Liver (tissue), 9 donors: Measurements from ENCODE around the gene AKT2. TPM values are rescaled to one million over a fixed set of nuclear protein-coding genes. Genes with fewer than 3 reads are reported as not detected.

Experiments used
- DNase-seq: peaks from one replicate; pipeline ENCODE4 v3.0.0-alpha.2; 2017; ENCODE audit warnings: low spot score
- H3K27ac ChIP-seq, 2 donors: one replicate each; pipeline ENCODE4 v1.7.0; 2013; ENCODE audit warnings: inconsistent platforms in 2 of 2, low read length in 2 of 2, control low read depth in 1 of 2, low read depth in 1 of 2, mild to moderate bottlenecking in 1 of 2
- H3K27me3 ChIP-seq, 4 donors: one replicate each; pipeline versions ENCODE4 v1.6.1 to v1.7.0; 2013; ENCODE audit warnings: low read length in 3 of 4, inconsistent platforms in 1 of 4, mild to moderate bottlenecking in 1 of 4, moderate library complexity in 1 of 4; ENCODE audit not compliant: control insufficient read depth in 4 of 4, insufficient read depth in 4 of 4
- H3K36me3 ChIP-seq, 4 donors: one replicate each; pipeline versions ENCODE4 v1.6.1 to v1.7.0; 2013; ENCODE audit warnings: low read length in 3 of 4, mild to moderate bottlenecking in 3 of 4, low read depth in 1 of 4, moderate library complexity in 1 of 4; ENCODE audit not compliant: control insufficient read depth in 4 of 4, insufficient read depth in 3 of 4
- H3K4me1 ChIP-seq, 4 donors: one replicate each; pipeline versions ENCODE4 v1.6.1 to v1.7.0; 2013; ENCODE audit warnings: low read length in 3 of 4, mild to moderate bottlenecking in 3 of 4, moderate library complexity in 1 of 4; ENCODE audit not compliant: control insufficient read depth in 4 of 4, insufficient read depth in 4 of 4
- H3K4me3 ChIP-seq, 3 donors: one replicate each; pipeline versions ENCODE4 v1.6.1 to v1.7.0; 2013; ENCODE audit warnings: low read length in 3 of 3, control low read depth in 1 of 3, low read depth in 1 of 3, mild to moderate bottlenecking in 1 of 3
- H3K9ac ChIP-seq, 2 donors: one replicate each; pipeline ENCODE4 v1.7.0; 2013; ENCODE audit warnings: low read length in 2 of 2, mild to moderate bottlenecking in 2 of 2, moderate library complexity in 2 of 2, control low read depth in 1 of 2, low read depth in 1 of 2
- H3K9me3 ChIP-seq, 4 donors: one replicate each; pipeline versions ENCODE4 v1.6.1 to v1.7.0; 2013; ENCODE audit warnings: low read length in 3 of 4; ENCODE audit not compliant: control insufficient read depth in 4 of 4
- ATF3 ChIP-seq: IDR thresholded peaks from 2 replicates; pipeline ENCODE4 v1.6.1; 2016; ENCODE audit warnings: antibody characterized with exemption
- CTCF ChIP-seq: fragments of 150-350 bp; IDR thresholded peaks from 2 replicates; pipeline ENCODE4 v1.5.1; 2017; ENCODE audit warnings: improper control_type of control experiment, low read depth, low read length; ENCODE audit not compliant: missing input control
- EGR1 ChIP-seq, 2 donors: IDR thresholded peaks; 2 replicates each; pipeline ENCODE4 v1.6.1; 2016 to 2018; ENCODE audit warnings: antibody characterized with exemption in 2 of 2, low read depth in 2 of 2
- FOXA1 ChIP-seq: IDR thresholded peaks from 2 replicates; pipeline ENCODE4 v1.6.1; 2016; ENCODE audit warnings: antibody characterized with exemption
- FOXA2 ChIP-seq: IDR thresholded peaks from 2 replicates; pipeline ENCODE4 v1.6.1; 2016; ENCODE audit warnings: antibody characterized with exemption
- GABPA ChIP-seq, 2 donors: IDR thresholded peaks in 1 of 2; conservative IDR thresholded peaks in 1 of 2; 2 replicates each; pipeline ENCODE4 v1.6.1; 2016; ENCODE audit warnings: antibody characterized with exemption in 2 of 2, mild to moderate bottlenecking in 1 of 2, moderate library complexity in 1 of 2
- HNF4A ChIP-seq, 2 donors: conservative IDR thresholded peaks; 2 replicates each; pipeline ENCODE4 v1.6.1; 2016; ENCODE audit warnings: antibody characterized with exemption in 2 of 2, mild to moderate bottlenecking in 2 of 2
- HNF4G ChIP-seq: IDR thresholded peaks from 2 replicates; pipeline ENCODE4 v1.6.1; 2016; ENCODE audit warnings: antibody characterized with exemption
- RXRA ChIP-seq, 2 donors: IDR thresholded peaks; 2 replicates each; pipeline ENCODE4 v1.6.1; 2017 to 2018; ENCODE audit warnings: antibody characterized with exemption in 2 of 2, mild to moderate bottlenecking in 1 of 2
- TAF1 ChIP-seq: conservative IDR thresholded peaks from 2 replicates; pipeline ENCODE4 v1.6.1; 2016; ENCODE audit warnings: antibody characterized with exemption, mild to moderate bottlenecking
- YY1 ChIP-seq: IDR thresholded peaks from 2 replicates; pipeline ENCODE4 v1.6.1; 2016; ENCODE audit warnings: antibody characterized with exemption, mild to moderate bottlenecking
- ZBTB33 ChIP-seq: IDR thresholded peaks from 2 replicates; pipeline ENCODE4 v1.6.1; 2016; ENCODE audit warnings: antibody characterized with exemption
- WGBS: extraction: QIAGEN DNeasy Blood & Tissue Kit; methylation state at CpG from one replicate; pipeline ENCODE4 v1.1.7; 2013; 5-methylcytosine and 5-hydroxymethylcytosine counted together
- polyA plus RNA-seq, 2 donors: library from polyadenylated mRNA; stranded (reverse) in 1 of 2; unstranded in 1 of 2; fragments of 200-250 nt in 1 of 2; fragments of >200 nt in 1 of 2; fragmentation: Nextera tagmentation in 1 of 2; extraction: Ambion mirVana in 1 of 2; gene quantifications; one replicate each; pipeline versions ENCODE4 v1.2.1 to v1.2.3, GENCODE V29; 2013 to 2015
- total RNA-seq, 2 donors: library from RNA; depleted of rRNA; stranded (reverse); fragments of >200 nt; gene quantifications; one replicate each; pipeline ENCODE4 v1.2.3, GENCODE V29; 2014
- TF ChIP-seq, protein P1 (sequence below): IDR thresholded peaks from 2 replicates; pipeline ENCODE4 v1.6.1; 2016; ENCODE audit warnings: antibody characterized with exemption
- TF ChIP-seq, protein P2 (sequence below): IDR thresholded peaks from 2 replicates; pipeline ENCODE4 v1.6.1; 2016; ENCODE audit warnings: antibody characterized with exemption, mild to moderate bottlenecking
- donor health status: healthy.
- donor health status: healthy.
- donor health status: healthy.
- donor health status: healthy.
- donor health status: healthy.

Gene AKT2
- total and polyA plus RNA-seq, 4 donors: 23.2 to 110 (median 60.4) TPM

GRCh38 chr19:40256512-40256911 lies 28.6 kb downstream of the AKT2 start:
- Histone ChIP-seq H3K4me1 (peaks cover 8 to 56% (median 39%) of the 10 kb centered on the region in 4 donors), H3K27ac (peak overlapping the region; percentile 55 to 73), H3K27me3 (no peaks in the 10 kb centered on the region), H3K4me3 (no peak overlapping the region), H3K36me3 (peaks cover 0 to 28% (median 17%) of the 10 kb centered on the region in 4 donors), H3K9me3 (no peaks in the 10 kb centered on the region), H3K9ac (peak overlapping the region in 1 of 2 donors; percentile 6)
- TF ChIP-seq, protein P1, sequence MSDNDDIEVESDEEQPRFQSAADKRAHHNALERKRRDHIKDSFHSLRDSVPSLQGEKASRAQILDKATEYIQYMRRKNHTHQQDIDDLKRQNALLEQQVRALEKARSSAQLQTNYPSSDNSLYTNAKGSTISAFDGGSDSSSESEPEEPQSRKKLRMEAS: no peak
- TF ChIP-seq HNF4A (conservative IDR thresholded peaks at IDR 0.05) (no peak), CTCF (no peak), YY1 (no peak), EGR1 (IDR thresholded peaks at IDR 0.05; ENCODE audit: low read depth in 2 of 2) (no peak), HNF4G (no peak)
- 92% methylated on average over 8 of the region's 8 CpGs for WGBS
- DNase-seq: no peak

GRCh38 chr19:40255619-40256166 lies 29.5 kb downstream of the AKT2 start:
- H3K27ac ChIP-seq: peak overlapping the region; percentile 4 to 55
- H3K9ac ChIP-seq: no peak overlapping the region
- DNase-seq: no peak
- 88% methylated on average over 3 of the region's 3 CpGs for WGBS
- no peaks in the 10 kb centered on the region for H3K9me3 ChIP-seq
- H3K4me1 ChIP-seq: peaks cover 8 to 58% (median 39%) of the 10 kb centered on the region in 4 donors
- no peaks in the 10 kb centered on the region for H3K27me3 ChIP-seq
- peaks cover 0 to 28% (median 18%) of the 10 kb centered on the region in 4 donors for H3K36me3 ChIP-seq
- no peak overlapping the region for H3K4me3 ChIP-seq
- TF ChIP-seq HNF4A (conservative IDR thresholded peaks at IDR 0.05) (peak; percentile 42 to 50), ATF3 (no peak)

DNA sequence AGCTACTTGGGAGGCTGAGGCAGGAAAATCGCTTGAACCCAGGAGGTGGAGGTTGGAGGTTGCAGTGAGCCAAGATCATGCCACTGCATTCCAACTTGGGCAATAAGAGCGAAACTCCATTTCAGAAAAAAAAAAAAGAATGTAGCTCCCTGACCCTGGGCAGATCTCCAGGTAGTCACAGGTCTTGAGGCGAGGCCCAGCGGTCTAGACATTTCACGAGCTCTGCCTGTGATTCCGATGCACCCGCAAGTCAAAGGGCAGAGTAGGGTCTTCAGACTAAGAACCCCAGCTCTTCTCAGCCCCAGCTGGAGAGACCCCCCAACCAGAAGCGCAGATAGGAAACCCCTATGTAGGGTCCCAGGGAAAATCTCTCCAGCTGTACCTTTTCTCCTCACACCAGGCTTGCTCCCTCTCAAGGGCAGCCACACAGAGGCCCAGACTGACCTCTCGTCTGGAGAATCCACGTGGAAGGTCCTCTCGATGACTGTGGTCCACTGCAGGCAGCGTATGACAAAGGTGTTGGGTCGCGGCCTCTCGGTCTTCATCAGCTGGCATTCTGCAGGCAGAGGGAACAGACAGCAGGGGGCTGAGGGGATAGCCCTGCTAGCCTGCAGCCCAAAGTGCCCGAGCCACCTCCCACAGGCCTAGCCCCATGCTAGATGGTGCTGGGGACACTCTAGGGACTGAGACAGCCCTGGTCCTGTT lies 30.3 kb downstream of the AKT2 start:
- Histone ChIP-seq H3K27ac (no peak overlapping the region), H3K36me3 (peaks cover 0 to 28% (median 19%) of the 10 kb centered on the region in 4 donors)
- DNase-seq: no peak
- no peak for TF ChIP-seq HNF4G
- TF ChIP-seq FOXA2: no peak
- no peak for TF ChIP-seq EGR1 (IDR thresholded peaks at IDR 0.05; ENCODE audit: low read depth in 2 of 2)
- no peak for TF ChIP-seq YY1
- no peak for TF ChIP-seq TAF1
- no peak for TF ChIP-seq CTCF
- peak in 1 of 2 donors; percentile 34 for TF ChIP-seq RXRA (IDR thresholded peaks at IDR 0.05)
- peak in 1 of 2 donors; percentile 30 for TF ChIP-seq HNF4A (conservative IDR thresholded peaks at IDR 0.05)
- no peak for TF ChIP-seq ZBTB33
- TF ChIP-seq FOXA1: no peak
- TF ChIP-seq, protein P2, sequence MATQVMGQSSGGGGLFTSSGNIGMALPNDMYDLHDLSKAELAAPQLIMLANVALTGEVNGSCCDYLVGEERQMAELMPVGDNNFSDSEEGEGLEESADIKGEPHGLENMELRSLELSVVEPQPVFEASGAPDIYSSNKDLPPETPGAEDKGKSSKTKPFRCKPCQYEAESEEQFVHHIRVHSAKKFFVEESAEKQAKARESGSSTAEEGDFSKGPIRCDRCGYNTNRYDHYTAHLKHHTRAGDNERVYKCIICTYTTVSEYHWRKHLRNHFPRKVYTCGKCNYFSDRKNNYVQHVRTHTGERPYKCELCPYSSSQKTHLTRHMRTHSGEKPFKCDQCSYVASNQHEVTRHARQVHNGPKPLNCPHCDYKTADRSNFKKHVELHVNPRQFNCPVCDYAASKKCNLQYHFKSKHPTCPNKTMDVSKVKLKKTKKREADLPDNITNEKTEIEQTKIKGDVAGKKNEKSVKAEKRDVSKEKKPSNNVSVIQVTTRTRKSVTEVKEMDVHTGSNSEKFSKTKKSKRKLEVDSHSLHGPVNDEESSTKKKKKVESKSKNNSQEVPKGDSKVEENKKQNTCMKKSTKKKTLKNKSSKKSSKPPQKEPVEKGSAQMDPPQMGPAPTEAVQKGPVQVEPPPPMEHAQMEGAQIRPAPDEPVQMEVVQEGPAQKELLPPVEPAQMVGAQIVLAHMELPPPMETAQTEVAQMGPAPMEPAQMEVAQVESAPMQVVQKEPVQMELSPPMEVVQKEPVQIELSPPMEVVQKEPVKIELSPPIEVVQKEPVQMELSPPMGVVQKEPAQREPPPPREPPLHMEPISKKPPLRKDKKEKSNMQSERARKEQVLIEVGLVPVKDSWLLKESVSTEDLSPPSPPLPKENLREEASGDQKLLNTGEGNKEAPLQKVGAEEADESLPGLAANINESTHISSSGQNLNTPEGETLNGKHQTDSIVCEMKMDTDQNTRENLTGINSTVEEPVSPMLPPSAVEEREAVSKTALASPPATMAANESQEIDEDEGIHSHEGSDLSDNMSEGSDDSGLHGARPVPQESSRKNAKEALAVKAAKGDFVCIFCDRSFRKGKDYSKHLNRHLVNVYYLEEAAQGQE: no peak
- no peak for TF ChIP-seq ATF3
- no peak for TF ChIP-seq GABPA (IDR thresholded peaks at IDR 0.05 in 1 of 2, conservative IDR thresholded peaks at IDR 0.05 in 1 of 2)

More for the DNA sequence above, 30.3 kb downstream of the AKT2 start:
- Histone ChIP-seq H3K9me3 (no peaks in the 10 kb centered on the region), H3K4me1 (peaks cover 8 to 63% (median 41%) of the 10 kb centered on the region in 4 donors), H3K9ac (no peak overlapping the region), H3K4me3 (no peak overlapping the region), H3K27me3 (no peaks in the 10 kb centered on the region)
- 80% methylated on average over 16 of the region's 16 CpGs for WGBS
